Type B pancreatic cell (in vitro differentiated cells): ENCODE data around the gene ESRP2. TPM values are rescaled to one million over a fixed set of nuclear protein-coding genes. Genes with fewer than 3 reads are reported as not detected.

Experiments used
- DNase-seq: peaks from one replicate; pipeline ENCODE4 v3.0.0; 2021; ENCODE audit warnings: mixed read lengths; ENCODE audit not compliant: unreplicated experiment; ENCODE audit errors: extremely low spot score
- H3K27ac Mint-ChIP-seq: 2 replicates; pipeline ENCODE4 v1.8.0; 2021; ENCODE audit warnings: mild to moderate bottlenecking, mixed read lengths
- H3K27me3 Mint-ChIP-seq: 2 replicates; pipeline ENCODE4 v1.8.0; 2021; ENCODE audit warnings: mixed read lengths
- H3K36me3 Mint-ChIP-seq: 2 replicates; pipeline ENCODE4 v1.8.0; 2021; ENCODE audit warnings: mixed read lengths
- H3K4me1 Mint-ChIP-seq: one replicate; pipeline ENCODE4 v1.8.0; 2021; ENCODE audit warnings: mixed read lengths; ENCODE audit not compliant: unreplicated experiment
- H3K4me3 Mint-ChIP-seq: 2 replicates; pipeline ENCODE4 v1.8.0; 2021; ENCODE audit warnings: mild to moderate bottlenecking, mixed read lengths
- H3K9me3 Mint-ChIP-seq: 2 replicates; pipeline ENCODE4 v1.8.0; 2021; ENCODE audit warnings: mixed read lengths
- CTCF ChIP-seq: fragments of 200-600 bp; sonication (generic); conservative IDR thresholded peaks from 2 replicates; pipeline ENCODE4 v1.5.0; 2021; ENCODE audit warnings: antibody characterized with exemption, mild to moderate bottlenecking
- total RNA-seq: library from RNA; stranded (reverse); gene quantifications from 2 replicates; pipeline ENCODE4 v1.2.1, GENCODE V29; 2021; ENCODE audit warnings: low replicate concordance

ESRP2 gene
- total RNA-seq, 1 donor from 2014 or later: 65.6 TPM

GRCh38 chr16:68200088-68200783, 35.7 kb downstream of the ESRP2 start:
- Mint-ChIP-seq H3K27ac (peak overlapping the region; percentile 17), H3K4me3 (no peak overlapping the region), H3K27me3 (no peaks in the 10 kb centered on the region), H3K9me3 (no peaks in the 10 kb centered on the region), H3K36me3 (peaks cover 9% of the 10 kb centered on the region), H3K4me1 (peaks cover 6% of the 10 kb centered on the region)
- no peak for DNase-seq
- no peak for TF ChIP-seq CTCF

GRCh38 chr16:68197250-68197649, 38.7 kb downstream of the ESRP2 start:
- Mint-ChIP-seq H3K36me3 (peaks cover 13% of the 10 kb centered on the region), H3K27ac (no peak overlapping the region), H3K4me3 (no peak overlapping the region), H3K27me3 (no peaks in the 10 kb centered on the region), H3K4me1 (peaks cover 6% of the 10 kb centered on the region), H3K9me3 (no peaks in the 10 kb centered on the region)
- no peak for DNase-seq
- no peak for TF ChIP-seq CTCF

GRCh38 chr16:68194251-68194650, 41.7 kb downstream of the ESRP2 start:
- TF ChIP-seq CTCF: no peak
- DNase-seq: no peak
- Mint-ChIP-seq H3K27ac (no peak overlapping the region), H3K27me3 (no peaks in the 10 kb centered on the region), H3K4me1 (no peaks in the 10 kb centered on the region), H3K9me3 (no peaks in the 10 kb centered on the region), H3K36me3 (peaks cover 16% of the 10 kb centered on the region), H3K4me3 (no peak overlapping the region)

GRCh38 chr16:68190736-68191510, 45.0 kb downstream of the ESRP2 start:
- DNase-seq: no peak
- Mint-ChIP-seq H3K27me3 (no peaks in the 10 kb centered on the region), H3K27ac (no peak overlapping the region), H3K4me3 (no peak overlapping the region), H3K36me3 (peaks cover 23% of the 10 kb centered on the region), H3K4me1 (no peaks in the 10 kb centered on the region), H3K9me3 (no peaks in the 10 kb centered on the region)
- no peak for TF ChIP-seq CTCF

- Mint-ChIP-seq H3K4me3 (no peak overlapping the region), H3K27me3 (no peaks in the 10 kb centered on the region), H3K36me3 (peaks cover 26% of the 10 kb centered on the region), H3K27ac (no peak overlapping the region), H3K4me1 (no peaks in the 10 kb centered on the region), H3K9me3 (no peaks in the 10 kb centered on the region)
- DNase-seq: no peak
- TF ChIP-seq CTCF: no peak
These were observed 45.8 kb downstream of the ESRP2 start for GRCh38 chr16:68190081-68190480.
